Omental fat pad (tissue), 4 donors: Measurements from ENCODE around the gene COASY. TPM values are rescaled to one million over a fixed set of nuclear protein-coding genes. Genes with fewer than 3 reads are reported as not detected.
"Not testable (repeated sequence)": the region's sequence is repeated elsewhere in the genome, so short reads cannot be mapped to it uniquely, and the experiment has no call there.

Experiments
- ATAC-seq: fragments of 150-250 bp; one replicate; pipeline ENCODE4 v1.9.1; 2016; ENCODE audit warnings: mild to moderate bottlenecking, moderate library complexity; ENCODE audit not compliant: low FRiP score
- DNase-seq: peaks from one replicate; pipeline ENCODE4 v3.0.0-alpha.2; 2019; ENCODE audit warnings: low spot score
- CTCF ChIP-seq, 3 donors: fragments of 450-650 bp; IDR thresholded peaks; one replicate each; pipeline ENCODE4 v1.5.1; 2016 to 2017; ENCODE audit warnings: antibody characterized with exemption in 3 of 3, mild to moderate bottlenecking in 3 of 3, moderate library complexity in 2 of 3
- total RNA-seq, 4 donors: library from RNA; depleted of rRNA; stranded (reverse); fragments of >200 nt; gene quantifications; one replicate each; pipeline ENCODE4 v1.1.0, GENCODE V29; 2016

The COASY gene
- total RNA-seq, 4 donors from 2014 or later: 21.8 to 33.5 (median 26.2) TPM

GRCh38 chr17:42608305-42609181 is 46.6 kb downstream of the COASY start:
- no peak for TF ChIP-seq CTCF (IDR thresholded peaks at IDR 0.05)
- ATAC-seq: peak; percentile 64
- DNase-seq: no peak

- peak; percentile 97 for ATAC-seq
- peak; percentile 95 for DNase-seq
- TF ChIP-seq CTCF (IDR thresholded peaks at IDR 0.05): no peak
These were observed 47.4 kb downstream of the COASY start, which contains the start of the genes RETREG3 and TUBG1 for GRCh38 chr17:42609182-42609813. Gene RETREG3, minus strand, starts transcription at chr17:42609374. Its CDS starts 50 bp downstream, at chr17:42609324. Gene TUBG1, plus strand, starts transcription at chr17:42609683. Its CDS starts 55 bp downstream, at chr17:42609738.

GRCh38 chr17:42609814-42610801 is 48.2 kb downstream of the COASY start:
- ATAC-seq: peak; percentile 42
- not testable (repeated sequence) for DNase-seq

GRCh38 chr17:42612013-42612412 is 50.1 kb downstream of the COASY start:
- no peak for ATAC-seq

GRCh38 chr17:42613699-42614295 is 51.8 kb downstream of the COASY start:
- no peak for TF ChIP-seq CTCF (IDR thresholded peaks at IDR 0.05)
- DNase-seq (no peak), ATAC-seq (no peak)

More at GRCh38 chr17:42612013-42612412, 50.1 kb downstream of the COASY start:
- DNase-seq: no peak
- TF ChIP-seq CTCF (IDR thresholded peaks at IDR 0.05): no peak

Other genes starting within 250 kb of the COASY start
- gene STAT3, start 173.7 kb upstream of the COASY start, total RNA-seq: 100 to 1,000 TPM; 214 to 433 (median 280) TPM
- 100 to 1,000 TPM; 479 to 598 (median 526) TPM for gene CAVIN1, start 138.9 kb upstream of the COASY start, total RNA-seq
- 100 to 1,000 TPM in 1 of 4 donors, 10 to 100 TPM in 3; 76.7 to 106 (median 89.2) TPM for gene ATP6V0A1, start 103.3 kb upstream of the COASY start, total RNA-seq
- gene NAGLU, start 25.9 kb upstream of the COASY start, total RNA-seq: 10 to 100 TPM; 48.5 to 80.9 (median 57.3) TPM
- 1 to 10 TPM; 1.6 to 8.7 (median 3.4) TPM for gene HSD17B1, start 9.2 kb upstream of the COASY start, total RNA-seq
- gene MLX, start 5.0 kb downstream of the COASY start, total RNA-seq: 10 to 100 TPM; 41.8 to 53.0 (median 50.3) TPM
- gene PSMC3IP, start 15.6 kb downstream of the COASY start, total RNA-seq: 1 to 10 TPM; 1.7 to 4.7 (median 3.3) TPM
- 10 to 100 TPM; 37.0 to 70.3 (median 55.5) TPM for gene RETREG3, start 47.2 kb downstream of the COASY start, total RNA-seq
- 10 to 100 TPM; 19.8 to 45.8 (median 27.1) TPM for gene TUBG1, start 47.5 kb downstream of the COASY start, total RNA-seq
- gene TUBG2, start 97.1 kb downstream of the COASY start, total RNA-seq: 10 to 100 TPM; 16.5 to 27.9 (median 20.0) TPM
- gene PLEKHH3, start 114.8 kb downstream of the COASY start, total RNA-seq: 10 to 100 TPM in 3 of 4 donors, 1 to 10 TPM in 1; 3.8 to 29.6 (median 12.1) TPM
- gene CCR10, start 119.7 kb downstream of the COASY start, total RNA-seq: 1 to 10 TPM in 3 of 4 donors, not detected in 1; 1.3 to 3.0 (median 1.9) TPM
- 1 to 10 TPM; 1.8 to 9.0 (median 4.2) TPM for gene CNTNAP1, start 120.4 kb downstream of the COASY start, total RNA-seq
- 10 to 100 TPM; 42.0 to 91.1 (median 50.9) TPM for gene EZH1, start 182.9 kb downstream of the COASY start, total RNA-seq
- gene RAMP2, start 199.1 kb downstream of the COASY start, total RNA-seq: 10 to 100 TPM; 51.3 to 90.6 (median 68.1) TPM
- gene VPS25, start 211.3 kb downstream of the COASY start, total RNA-seq: 10 to 100 TPM; 44.3 to 53.4 (median 48.4) TPM
- 1 to 10 TPM in 2 of 4 donors, under 1 TPM in 2; 0.50 to 3.9 (median 1.4) TPM for gene WNK4, start 218.5 kb downstream of the COASY start, total RNA-seq
- 10 to 100 TPM; 39.9 to 82.7 (median 71.2) TPM for gene COA3, start 236.6 kb downstream of the COASY start, total RNA-seq
- gene CNTD1, start 236.7 kb downstream of the COASY start, total RNA-seq: 1 to 10 TPM in 1 of 4 donors, under 1 TPM in 1, not detected in 2; 0.09 to 2.9 TPM